ENCODE measurements around the gene TBC1D16. TPM values are rescaled to one million over a fixed set of nuclear protein-coding genes. Genes with fewer than 3 reads are reported as not detected.
A peak's percentile ranks its signal among the peaks of the same experiment; 100 is the strongest.

The TBC1D16 gene
- total and polyA plus RNA-seq, 5 donors from 2014 or later, result 0.06 to 0.72 (median 0.13) TPM

GRCh38 chr17:79975498-79976134 lies 60.1 kb downstream of the TBC1D16 start:
- no peaks in the 10 kb centered on the region for H3K27me3 ChIP-seq (ENCODE audit: control insufficient read depth, insufficient read depth, low read length)
- Mint-ChIP-seq H3K27me3 (no peaks in the 10 kb centered on the region), H3K27ac (no peak overlapping the region), H3K36me3 (no peaks in the 10 kb centered on the region), H3K9me3 (peaks cover 0 to 1% (median 0%) of the 10 kb centered on the region in 7 donors), H3K4me1 (peaks cover 0 to under 1% (median 0%) of the 10 kb centered on the region in 4 donors), H3K4me3 (no peak overlapping the region)
- no peak overlapping the region for H3K27ac ChIP-seq (ENCODE audit: insufficient read depth, low read length, poor library complexity, severe bottlenecking)
- no peaks in the 10 kb centered on the region for H3K9me3 ChIP-seq (ENCODE audit: control insufficient read depth in 2 of 2, low read length in 2 of 2)
- DNase-seq (no peak), ATAC-seq (ENCODE audit: low read depth in 2 of 2) (no peak)
- H3K4me1 ChIP-seq (ENCODE audit: control insufficient read depth, insufficient read depth, low read length, poor library complexity, severe bottlenecking), result no peaks in the 10 kb centered on the region
- H3K4me3 ChIP-seq (ENCODE audit: low read depth, low read length), result no peak overlapping the region
- H3K36me3 ChIP-seq (ENCODE audit: control insufficient read depth, insufficient read depth, low read length), result no peaks in the 10 kb centered on the region

GRCh38 chr17:79974566-79975497 lies 60.8 kb downstream of the TBC1D16 start:
- no peaks in the 10 kb centered on the region for H3K4me1 ChIP-seq (ENCODE audit: control insufficient read depth, insufficient read depth, low read length, poor library complexity, severe bottlenecking)
- H3K36me3 ChIP-seq (ENCODE audit: control insufficient read depth, insufficient read depth, low read length), result no peaks in the 10 kb centered on the region
- no peaks in the 10 kb centered on the region for H3K36me3 Mint-ChIP-seq
- ATAC-seq (ENCODE audit: low read depth in 2 of 2) (no peak), DNase-seq (no peak)
- no peaks in the 10 kb centered on the region for H3K27me3 ChIP-seq (ENCODE audit: control insufficient read depth, insufficient read depth, low read length)
- no peak overlapping the region for H3K4me3 Mint-ChIP-seq
- H3K4me3 ChIP-seq (ENCODE audit: low read depth, low read length), result no peak overlapping the region
- no peaks in the 10 kb centered on the region for H3K9me3 ChIP-seq (ENCODE audit: control insufficient read depth in 2 of 2, low read length in 2 of 2)
- peaks cover 0 to 1% (median 0%) of the 10 kb centered on the region in 7 donors for H3K9me3 Mint-ChIP-seq
- H3K27me3 Mint-ChIP-seq, result peaks cover 4% of the 10 kb centered on the region
- no peak overlapping the region for H3K27ac Mint-ChIP-seq
- peaks cover 0 to 7% (median 0%) of the 10 kb centered on the region in 4 donors for H3K4me1 Mint-ChIP-seq
- H3K27ac ChIP-seq (ENCODE audit: insufficient read depth, low read length, poor library complexity, severe bottlenecking), result no peak overlapping the region

- ATAC-seq (ENCODE audit: low read depth in 2 of 2) (no peak), DNase-seq (no peak)
- peaks cover 0 to 2% (median 0%) of the 10 kb centered on the region in 7 donors for H3K9me3 Mint-ChIP-seq
- Histone ChIP-seq H3K9me3 (ENCODE audit: control insufficient read depth in 2 of 2, low read length in 2 of 2) (no peaks in the 10 kb centered on the region), H3K27me3 (ENCODE audit: control insufficient read depth, insufficient read depth, low read length) (no peaks in the 10 kb centered on the region), H3K4me3 (ENCODE audit: low read depth, low read length) (no peak overlapping the region), H3K27ac (ENCODE audit: insufficient read depth, low read length, poor library complexity, severe bottlenecking) (no peak overlapping the region), H3K36me3 (ENCODE audit: control insufficient read depth, insufficient read depth, low read length) (no peaks in the 10 kb centered on the region), H3K4me1 (ENCODE audit: control insufficient read depth, insufficient read depth, low read length, poor library complexity, severe bottlenecking) (no peaks in the 10 kb centered on the region)
- H3K27me3 Mint-ChIP-seq, result peaks cover 5% of the 10 kb centered on the region
- H3K36me3 Mint-ChIP-seq, result no peaks in the 10 kb centered on the region
- H3K4me3 Mint-ChIP-seq, result no peak overlapping the region
- H3K27ac Mint-ChIP-seq, result no peak overlapping the region
- H3K4me1 Mint-ChIP-seq, result peaks cover 0 to 7% (median 0%) of the 10 kb centered on the region in 4 donors
Measured at GRCh38 chr17:79971651-79972050, 64.0 kb downstream of the TBC1D16 start.

- H3K9me3 ChIP-seq (ENCODE audit: control insufficient read depth in 2 of 2, low read length in 2 of 2), result no peaks in the 10 kb centered on the region
- H3K4me1 Mint-ChIP-seq, result peaks cover 0 to 7% (median 0%) of the 10 kb centered on the region in 4 donors
- DNase-seq (peak in 2 of 3 donors; percentile 9 to 83), ATAC-seq (ENCODE audit: low read depth in 2 of 2) (peak in 1 of 2 donors; percentile 39)
- H3K4me3 Mint-ChIP-seq, result no peak overlapping the region
- H3K9me3 Mint-ChIP-seq, result peaks cover 0 to 2% (median 0%) of the 10 kb centered on the region in 7 donors
- no peak overlapping the region for H3K27ac Mint-ChIP-seq
- H3K36me3 Mint-ChIP-seq, result no peaks in the 10 kb centered on the region
- H3K27me3 Mint-ChIP-seq, result peaks cover 10% of the 10 kb centered on the region
- H3K36me3 ChIP-seq (ENCODE audit: control insufficient read depth, insufficient read depth, low read length), result no peaks in the 10 kb centered on the region
- H3K27me3 ChIP-seq (ENCODE audit: control insufficient read depth, insufficient read depth, low read length), result no peaks in the 10 kb centered on the region
- no peak overlapping the region for H3K4me3 ChIP-seq (ENCODE audit: low read depth, low read length)
- H3K27ac ChIP-seq (ENCODE audit: insufficient read depth, low read length, poor library complexity, severe bottlenecking), result no peak overlapping the region
- no peaks in the 10 kb centered on the region for H3K4me1 ChIP-seq (ENCODE audit: control insufficient read depth, insufficient read depth, low read length, poor library complexity, severe bottlenecking)
Measured at GRCh38 chr17:79970576-79971068, 65.0 kb downstream of the TBC1D16 start.

GRCh38 chr17:79969906-79970305 lies 65.8 kb downstream of the TBC1D16 start:
- H3K27ac ChIP-seq (ENCODE audit: insufficient read depth, low read length, poor library complexity, severe bottlenecking), result no peak overlapping the region
- H3K4me1 ChIP-seq (ENCODE audit: control insufficient read depth, insufficient read depth, low read length, poor library complexity, severe bottlenecking), result no peaks in the 10 kb centered on the region
- no peaks in the 10 kb centered on the region for H3K27me3 ChIP-seq (ENCODE audit: control insufficient read depth, insufficient read depth, low read length)
- H3K4me3 ChIP-seq (ENCODE audit: low read depth, low read length), result no peak overlapping the region
- H3K9me3 ChIP-seq (ENCODE audit: control insufficient read depth in 2 of 2, low read length in 2 of 2), result no peaks in the 10 kb centered on the region
- peaks cover 0 to 7% (median 0%) of the 10 kb centered on the region in 4 donors for H3K4me1 Mint-ChIP-seq
- no peaks in the 10 kb centered on the region for H3K36me3 Mint-ChIP-seq
- peaks cover 0 to 2% (median 0%) of the 10 kb centered on the region in 7 donors for H3K9me3 Mint-ChIP-seq
- H3K36me3 ChIP-seq (ENCODE audit: control insufficient read depth, insufficient read depth, low read length), result no peaks in the 10 kb centered on the region
- DNase-seq (no peak), ATAC-seq (ENCODE audit: low read depth in 2 of 2) (no peak)
- no peak overlapping the region for H3K4me3 Mint-ChIP-seq
- no peak overlapping the region for H3K27ac Mint-ChIP-seq
- H3K27me3 Mint-ChIP-seq, result peaks cover 10% of the 10 kb centered on the region

GRCh38 chr17:79968116-79968515 lies 67.6 kb downstream of the TBC1D16 start:
- no peaks in the 10 kb centered on the region for H3K36me3 ChIP-seq (ENCODE audit: control insufficient read depth, insufficient read depth, low read length)
- H3K4me3 Mint-ChIP-seq, result no peak overlapping the region
- no peaks in the 10 kb centered on the region for H3K4me1 ChIP-seq (ENCODE audit: control insufficient read depth, insufficient read depth, low read length, poor library complexity, severe bottlenecking)
- DNase-seq, result no peak
- H3K9me3 Mint-ChIP-seq, result peaks cover 0 to 2% (median 0%) of the 10 kb centered on the region in 7 donors
- no peak for ATAC-seq (ENCODE audit: low read depth in 2 of 2)
- H3K4me1 Mint-ChIP-seq, result peaks cover 0 to 7% (median under 1%) of the 10 kb centered on the region in 4 donors
- no peaks in the 10 kb centered on the region for H3K27me3 ChIP-seq (ENCODE audit: control insufficient read depth, insufficient read depth, low read length)
- H3K27me3 Mint-ChIP-seq, result peaks cover 10% of the 10 kb centered on the region
- no peak overlapping the region for H3K27ac Mint-ChIP-seq
- H3K36me3 Mint-ChIP-seq, result no peaks in the 10 kb centered on the region
- H3K27ac ChIP-seq (ENCODE audit: insufficient read depth, low read length, poor library complexity, severe bottlenecking), result no peak overlapping the region
- H3K4me3 ChIP-seq (ENCODE audit: low read depth, low read length), result no peak overlapping the region
- no peaks in the 10 kb centered on the region for H3K9me3 ChIP-seq (ENCODE audit: control insufficient read depth in 2 of 2, low read length in 2 of 2)

GRCh38 chr17:79966681-79967080 lies 69.0 kb downstream of the TBC1D16 start:
- peaks cover 0 to 7% (median under 1%) of the 10 kb centered on the region in 4 donors for H3K4me1 Mint-ChIP-seq
- Histone ChIP-seq H3K4me1 (ENCODE audit: control insufficient read depth, insufficient read depth, low read length, poor library complexity, severe bottlenecking) (no peaks in the 10 kb centered on the region), H3K27ac (ENCODE audit: insufficient read depth, low read length, poor library complexity, severe bottlenecking) (no peak overlapping the region), H3K36me3 (ENCODE audit: control insufficient read depth, insufficient read depth, low read length) (no peaks in the 10 kb centered on the region), H3K27me3 (ENCODE audit: control insufficient read depth, insufficient read depth, low read length) (no peaks in the 10 kb centered on the region), H3K9me3 (ENCODE audit: control insufficient read depth in 2 of 2, low read length in 2 of 2) (no peaks in the 10 kb centered on the region), H3K4me3 (ENCODE audit: low read depth, low read length) (no peak overlapping the region)
- H3K9me3 Mint-ChIP-seq, result peaks cover 0 to 1% (median 0%) of the 10 kb centered on the region in 7 donors
- no peak overlapping the region for H3K27ac Mint-ChIP-seq
- peaks cover 10% of the 10 kb centered on the region for H3K27me3 Mint-ChIP-seq
- no peaks in the 10 kb centered on the region for H3K36me3 Mint-ChIP-seq
- DNase-seq, result no peak
- no peak for ATAC-seq (ENCODE audit: low read depth in 2 of 2)
- no peak overlapping the region for H3K4me3 Mint-ChIP-seq

Measured in CD4-positive, CD25-positive, alpha-beta regulatory T cell (primary cell).